Activated CD4-positive, alpha-beta T cell treated with anti-CD3 and anti-CD28 coated beads for 24 hours (primary cell): ENCODE measurements around the gene ATP6V0B.
A peak's percentile ranks its signal among the peaks of the same experiment; 100 is the strongest.

ENCODE experiments used
- DNase-seq, 2 donors: peaks; one replicate each; pipeline ENCODE4 v3.0.0-alpha.2; 2020; ENCODE audit warnings: low read depth in 2 of 2

Gene ATP6V0B

DNA sequence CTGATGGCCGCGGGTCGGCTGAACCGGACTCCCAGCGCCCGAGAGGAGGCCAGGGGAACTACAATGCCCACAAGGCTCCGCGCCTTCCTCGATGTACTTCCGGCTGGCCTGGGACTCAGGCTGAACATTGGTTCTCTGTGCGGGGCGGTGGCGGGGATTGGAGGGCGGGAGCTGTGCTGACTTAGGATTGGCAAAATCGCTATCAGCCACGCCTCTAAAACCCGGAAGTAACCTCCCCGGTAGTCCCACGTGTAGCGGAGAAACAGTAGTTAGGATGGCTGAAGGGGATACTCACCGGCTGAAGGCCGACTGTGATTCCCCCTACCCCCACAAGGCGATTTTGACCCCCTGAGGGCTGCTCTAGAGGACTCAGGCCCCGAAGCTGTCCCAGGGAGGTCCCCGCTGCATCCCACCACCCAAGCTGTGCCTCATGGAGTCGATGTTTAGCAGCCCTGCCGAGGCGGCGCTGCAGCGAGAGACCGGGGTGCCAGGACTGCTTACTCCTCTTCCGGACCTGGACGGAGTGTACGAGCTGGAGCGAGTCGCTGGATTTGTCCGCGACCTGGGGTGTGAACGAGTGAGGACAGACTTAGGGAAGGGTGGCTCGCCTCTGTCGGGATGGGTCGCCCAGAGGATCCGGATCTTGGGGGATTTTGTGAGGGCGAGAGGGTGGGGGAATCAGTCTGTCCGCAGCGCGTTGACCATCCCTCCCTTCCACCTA is 4.9 kb upstream of the ATP6V0B start, which contains the start of gene DPH2:
DPH2 (plus strand) TSS at position 265 of the 721 bp plus-strand sequence; CDS start at position 431, 166 bp downstream.
- DNase-seq = peak; percentile 94 to 97

- DNase-seq = no peak
Observed at GRCh38 chr1:43970502-43970901, 4.3 kb upstream of the ATP6V0B start.

GRCh38 chr1:43970911-43971310 is 3.8 kb upstream of the ATP6V0B start:
- DNase-seq = no peak

DNA sequence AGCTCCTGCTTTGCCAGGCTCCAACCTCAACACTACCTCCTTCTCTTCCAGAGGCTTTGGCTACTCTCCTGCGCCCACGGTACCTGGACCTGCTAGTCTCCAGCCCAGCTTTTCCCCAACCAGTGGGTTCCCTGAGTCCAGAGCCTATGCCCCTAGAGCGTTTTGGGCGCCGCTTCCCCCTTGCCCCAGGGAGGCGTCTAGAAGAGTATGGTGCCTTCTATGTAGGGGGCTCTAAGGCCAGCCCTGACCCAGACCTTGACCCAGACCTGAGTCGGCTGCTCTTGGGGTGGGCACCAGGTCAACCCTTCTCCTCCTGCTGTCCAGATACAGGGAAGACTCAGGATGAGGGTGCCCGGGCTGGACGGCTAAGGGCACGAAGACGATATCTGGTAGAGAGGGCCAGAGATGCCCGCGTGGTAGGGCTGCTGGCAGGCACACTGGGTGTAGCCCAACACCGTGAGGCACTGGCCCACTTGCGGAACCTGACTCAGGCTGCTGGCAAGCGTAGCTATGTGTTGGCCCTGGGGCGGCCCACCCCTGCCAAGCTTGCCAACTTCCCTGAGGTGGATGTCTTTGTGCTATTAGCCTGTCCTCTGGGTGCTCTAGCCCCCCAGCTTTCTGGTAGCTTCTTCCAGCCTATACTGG is 3.3 kb upstream of the ATP6V0B start:
- DNase-seq = no peak

DNA sequence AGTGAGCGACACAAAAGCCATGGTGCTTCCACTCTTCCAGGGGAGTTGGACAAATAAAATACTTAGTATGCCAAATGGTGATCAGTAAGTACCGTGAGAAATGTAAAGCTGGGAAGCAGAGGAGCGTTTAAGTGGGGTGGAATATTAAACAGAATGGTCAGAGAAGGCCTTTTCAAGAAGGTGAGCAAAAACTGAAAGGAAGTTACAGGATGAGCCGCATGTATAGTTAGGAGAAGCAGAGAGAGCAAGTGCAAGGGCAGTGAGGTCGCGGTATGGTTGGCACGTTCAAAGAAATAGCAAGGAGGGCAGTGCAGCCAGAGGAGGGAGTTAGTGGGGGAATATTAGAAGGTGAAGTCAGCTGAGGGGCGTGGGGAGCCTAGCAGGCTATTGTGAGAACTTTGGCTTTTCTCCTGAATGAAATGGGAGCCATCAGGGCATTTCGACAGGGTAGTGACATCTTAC is 748 bp upstream of the ATP6V0B start:
- no peak for DNase-seq

GRCh38 chr1:43975249-43975961 is 645 bp downstream of the ATP6V0B start:
- no peak for DNase-seq

DNA sequence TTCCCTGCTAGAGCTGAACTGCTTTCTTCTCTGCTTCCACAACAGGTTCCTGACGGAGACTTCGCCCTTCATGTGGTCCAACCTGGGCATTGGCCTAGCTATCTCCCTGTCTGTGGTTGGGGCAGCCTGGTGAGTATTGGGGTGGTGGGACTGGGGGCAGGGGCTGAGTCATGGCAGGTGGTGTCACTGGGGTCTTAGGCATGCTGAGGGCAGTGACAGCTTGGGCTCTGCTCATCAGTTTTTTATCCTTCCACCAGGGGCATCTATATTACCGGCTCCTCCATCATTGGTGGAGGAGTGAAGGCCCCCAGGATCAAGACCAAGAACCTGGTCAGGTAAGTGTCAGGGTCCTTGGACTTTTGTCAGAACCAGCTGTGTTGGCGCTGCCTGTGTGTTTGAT is 1.3 kb downstream of the ATP6V0B start:
- no peak for DNase-seq

GRCh38 chr1:43976890-43977289 is 2.1 kb downstream of the ATP6V0B start:
- DNase-seq = no peak

DNA sequence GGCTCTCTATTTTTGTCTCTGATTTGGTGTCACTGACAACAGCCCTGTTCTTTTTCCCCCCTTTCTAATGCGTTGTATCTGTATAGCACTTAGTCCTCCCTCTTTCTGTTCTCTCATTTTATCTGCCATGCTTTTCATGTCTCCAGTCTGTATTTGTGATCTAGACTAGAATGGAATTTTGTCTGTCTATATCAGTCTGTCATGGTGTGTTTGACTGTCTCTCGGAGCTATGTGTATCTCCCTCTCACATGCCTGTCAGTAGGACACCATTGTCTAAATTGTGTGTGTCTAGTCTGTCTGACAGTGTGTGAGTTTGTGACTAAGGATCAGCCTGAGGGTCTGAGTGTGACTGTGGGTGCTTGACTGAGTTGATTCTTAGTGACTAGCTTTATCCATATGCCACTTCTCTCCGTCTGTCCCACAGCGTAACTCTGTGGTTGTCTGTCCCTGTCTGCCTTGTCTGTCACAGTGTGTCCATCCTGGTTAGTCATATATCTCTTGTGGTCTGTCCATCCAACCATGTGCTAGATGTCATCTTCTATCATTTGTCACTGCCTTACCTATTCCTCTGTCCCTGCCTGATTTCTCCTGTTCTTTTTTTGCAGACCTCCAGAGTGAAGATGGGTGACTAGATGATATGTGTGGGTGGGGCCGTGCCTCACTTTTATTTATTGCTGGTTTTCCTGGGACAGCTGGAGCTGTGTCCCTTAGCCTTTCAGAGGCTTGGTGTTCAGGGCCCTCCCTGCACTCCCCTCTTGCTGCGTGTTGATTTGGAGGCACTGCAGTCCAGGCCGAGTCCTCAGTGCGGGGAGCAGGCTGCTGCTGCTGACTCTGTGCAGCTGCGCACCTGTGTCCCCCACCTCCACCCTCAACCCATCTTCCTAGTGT is 2.9 kb downstream of the ATP6V0B start:
- DNase-seq = no peak

GRCh38 chr1:43978264-43978550 is 3.4 kb downstream of the ATP6V0B start:
- no peak for DNase-seq

DNA sequence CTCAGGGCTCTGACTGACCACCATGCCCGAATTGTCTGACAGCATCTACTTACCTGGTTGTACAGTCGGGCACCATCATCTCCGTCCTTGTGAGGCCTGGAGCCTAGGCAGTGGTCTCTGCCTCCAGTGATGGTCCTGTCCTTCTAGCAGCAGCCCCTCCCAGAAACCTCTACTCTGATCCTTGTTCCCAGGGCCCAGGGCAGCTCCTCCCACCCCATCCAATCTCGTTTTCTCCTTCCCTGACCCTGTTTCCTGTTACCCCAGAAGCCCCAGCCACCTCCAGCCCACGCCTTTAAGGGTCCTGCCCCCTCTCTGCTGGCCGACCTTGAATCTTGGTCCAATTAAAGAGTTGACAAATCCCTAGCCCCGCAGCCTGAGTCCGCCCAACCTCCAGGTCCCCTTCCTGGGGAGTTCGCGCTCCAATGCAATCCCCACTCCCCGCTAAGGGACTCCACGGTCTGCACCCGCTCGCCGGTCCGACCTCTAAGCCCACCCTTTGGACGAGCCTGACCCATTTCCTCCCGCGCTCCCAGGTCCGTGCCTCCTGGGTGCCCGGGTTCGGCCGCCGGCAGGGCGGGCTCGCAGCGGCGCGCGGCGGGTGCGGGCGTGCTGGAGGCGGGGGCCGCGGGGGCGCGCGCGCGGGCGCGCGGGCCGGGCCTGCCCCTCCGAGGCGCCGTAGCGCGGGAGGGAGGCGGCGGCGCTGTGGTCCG is 3.9 kb downstream of the ATP6V0B start, which contains the start of gene B4GALT2:
B4GALT2 (plus strand) TSS at position 660 of the 710 bp plus-strand sequence. CDS start 1,951 bp downstream, outside the sequence.
- peak in 1 of 2 donors; percentile 25 for DNase-seq

GRCh38 chr1:43979261-43979527 is 4.4 kb downstream of the ATP6V0B start:
- DNase-seq = no peak

DNA sequence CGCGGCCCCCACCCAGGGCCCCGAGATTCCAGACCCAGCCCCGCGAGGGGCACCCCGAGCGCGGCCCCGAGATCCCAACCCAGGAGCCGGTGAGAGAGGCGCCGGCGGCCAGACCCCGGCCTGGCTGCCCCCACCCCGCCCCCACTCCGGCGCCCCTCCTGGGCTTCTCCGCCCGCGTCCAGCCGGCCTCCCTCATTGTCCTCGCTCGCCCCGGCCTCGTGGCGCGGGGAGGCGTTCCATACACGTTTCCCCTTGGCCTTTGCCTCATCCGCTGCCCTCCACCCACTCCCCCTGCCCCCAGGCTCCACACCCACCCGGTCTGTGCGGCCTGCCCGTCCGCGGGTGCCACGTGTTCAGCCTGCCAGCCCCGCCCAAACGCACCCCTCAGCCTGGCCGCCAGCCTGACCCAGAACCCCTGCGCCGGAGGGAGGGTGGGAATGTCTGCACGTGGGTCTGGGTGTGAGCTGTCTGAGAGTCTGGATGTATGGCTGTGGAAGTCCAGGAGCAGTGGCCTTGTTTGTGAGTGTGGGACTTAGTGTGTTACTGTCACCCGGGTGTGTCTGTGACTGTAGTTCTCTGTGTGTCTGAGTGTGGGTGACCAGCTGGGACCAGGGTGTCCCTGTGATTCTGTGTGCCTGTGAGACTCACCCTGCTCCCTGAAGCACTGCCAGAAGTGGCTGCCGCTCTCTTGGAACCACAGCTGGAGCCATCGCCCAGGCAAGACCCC is 4.9 kb downstream of the ATP6V0B start:
- DNase-seq = no peak

GRCh38 chr1:43980255-43981134 is 5.7 kb downstream of the ATP6V0B start:
- DNase-seq = no peak

GRCh38 chr1:43981135-43981491 is 6.4 kb downstream of the ATP6V0B start:
- no peak for DNase-seq

GRCh38 chr1:43981636-43982035 is 6.9 kb downstream of the ATP6V0B start:
- no peak for DNase-seq

- no peak for DNase-seq
Observed at GRCh38 chr1:43982241-43982640, 7.5 kb downstream of the ATP6V0B start.

- no peak for DNase-seq
Observed at GRCh38 chr1:43982808-43983207, 8.0 kb downstream of the ATP6V0B start.

GRCh38 chr1:43983253-43983899 is 8.6 kb downstream of the ATP6V0B start:
- DNase-seq = no peak
